ENCODE results near the gene FLOT1. TPM values are rescaled to one million over a fixed set of nuclear protein-coding genes. Genes with fewer than 3 reads are reported as not detected.

FLOT1 gene
- total and polyA plus RNA-seq, 8 donors = 115 to 206 (median 124) TPM

GRCh38 chr6:30684386-30685156, 57.9 kb downstream of the FLOT1 start:
- TF ChIP-seq, protein P1, sequence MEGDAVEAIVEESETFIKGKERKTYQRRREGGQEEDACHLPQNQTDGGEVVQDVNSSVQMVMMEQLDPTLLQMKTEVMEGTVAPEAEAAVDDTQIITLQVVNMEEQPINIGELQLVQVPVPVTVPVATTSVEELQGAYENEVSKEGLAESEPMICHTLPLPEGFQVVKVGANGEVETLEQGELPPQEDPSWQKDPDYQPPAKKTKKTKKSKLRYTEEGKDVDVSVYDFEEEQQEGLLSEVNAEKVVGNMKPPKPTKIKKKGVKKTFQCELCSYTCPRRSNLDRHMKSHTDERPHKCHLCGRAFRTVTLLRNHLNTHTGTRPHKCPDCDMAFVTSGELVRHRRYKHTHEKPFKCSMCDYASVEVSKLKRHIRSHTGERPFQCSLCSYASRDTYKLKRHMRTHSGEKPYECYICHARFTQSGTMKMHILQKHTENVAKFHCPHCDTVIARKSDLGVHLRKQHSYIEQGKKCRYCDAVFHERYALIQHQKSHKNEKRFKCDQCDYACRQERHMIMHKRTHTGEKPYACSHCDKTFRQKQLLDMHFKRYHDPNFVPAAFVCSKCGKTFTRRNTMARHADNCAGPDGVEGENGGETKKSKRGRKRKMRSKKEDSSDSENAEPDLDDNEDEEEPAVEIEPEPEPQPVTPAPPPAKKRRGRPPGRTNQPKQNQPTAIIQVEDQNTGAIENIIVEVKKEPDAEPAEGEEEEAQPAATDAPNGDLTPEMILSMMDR (IDR thresholded peaks at IDR 0.05) = no peak
- ATAC-seq (no peak), DNase-seq (peak in 2 of 4 donors; percentile 78 to 91)
- peaks cover 15 to 52% of the 10 kb centered on the region in 2 donors for H3K4me1 ChIP-seq
- H3K27me3 ChIP-seq = no peaks in the 10 kb centered on the region
- no peaks in the 10 kb centered on the region for H3K9me3 ChIP-seq
- intact Hi-C loops (cut with DNase I) = loop anchor here in 1 of 2 donors (10.0 kb wide), 1 partner anchor 50 kb away; no protein-coding TSS in a partner anchor
- peak overlapping the region; percentile 53 to 91 for H3K4me3 ChIP-seq
- H3K36me3 ChIP-seq = peaks cover 0 to 37% of the 10 kb centered on the region in 2 donors
- H3K27ac ChIP-seq = peak overlapping the region; percentile 96 to 97

- Histone ChIP-seq H3K9me3 (no peaks in the 10 kb centered on the region), H3K27me3 (no peaks in the 10 kb centered on the region), H3K4me1 (peaks cover 21 to 52% of the 10 kb centered on the region in 2 donors), H3K36me3 (peaks cover 0 to 43% of the 10 kb centered on the region in 2 donors), H3K27ac (peak overlapping the region; percentile 96 to 97), H3K4me3 (peak overlapping the region; percentile 53 to 91)
- DNase-seq = no peak
- intact Hi-C loops (cut with DNase I) = loop anchor here in 1 of 2 donors (10.0 kb wide), 1 partner anchor 51 kb away; no protein-coding TSS in a partner anchor
- ATAC-seq = no peak
- TF ChIP-seq, protein P1 (IDR thresholded peaks at IDR 0.05) = no peak
Measured at GRCh38 chr6:30683980-30684338, 58.5 kb downstream of the FLOT1 start.

GRCh38 chr6:30683183-30683979, 59.1 kb downstream of the FLOT1 start:
- Histone ChIP-seq H3K4me3 (peak overlapping the region; percentile 53 to 91), H3K27me3 (no peaks in the 10 kb centered on the region), H3K36me3 (peaks cover 0 to 49% of the 10 kb centered on the region in 2 donors), H3K9me3 (no peaks in the 10 kb centered on the region), H3K4me1 (peaks cover 21 to 51% of the 10 kb centered on the region in 2 donors), H3K27ac (peak overlapping the region; percentile 96 to 97)
- DNase-seq (no peak), ATAC-seq (no peak)
- TF ChIP-seq, protein P1 (IDR thresholded peaks at IDR 0.05) = no peak
- intact Hi-C loops (cut with DNase I) = loop anchor here in 1 of 2 donors (10.0 kb wide), 1 partner anchor 51 kb away; no protein-coding TSS in a partner anchor

- peaks cover 13 to 49% of the 10 kb centered on the region in 2 donors for H3K4me1 ChIP-seq
- intact Hi-C loops (cut with DNase I) = loop anchor here in 1 of 2 donors (10.0 kb wide), 1 partner anchor 52 kb away; no protein-coding TSS in a partner anchor
Measured at GRCh38 chr6:30682143-30683117, 60.1 kb downstream of the FLOT1 start.

More at GRCh38 chr6:30682143-30683117, 60.1 kb downstream of the FLOT1 start:
- TF ChIP-seq, protein P1 (IDR thresholded peaks at IDR 0.05) = no peak
- DNase-seq (peak in 3 of 4 donors; percentile 68 to 95 (median 90)), ATAC-seq (peak; percentile 37)
- peak overlapping the region; percentile 53 to 91 for H3K4me3 ChIP-seq
- H3K9me3 ChIP-seq = no peaks in the 10 kb centered on the region
- H3K27me3 ChIP-seq = no peaks in the 10 kb centered on the region
- H3K36me3 ChIP-seq = peaks cover 0 to 58% of the 10 kb centered on the region in 2 donors
- peak overlapping the region; percentile 96 to 97 for H3K27ac ChIP-seq
